SK-N-SH (cell line): Measurements from ENCODE around the gene RPP25. TPM values are rescaled to one million over a fixed set of nuclear protein-coding genes. Genes with fewer than 3 reads are reported as not detected.

Experiments
- CTCF ChIA-PET: fragments of 300-600, 350-600 bp; formaldehyde crosslinking; extraction: SDS; loops from one replicate; lab custom pipeline; 2021; lab: Yijun Ruan, JAX
- POLR2A ChIA-PET: fragments of 350-600 bp; sonication (Branson Sonifier 250); formaldehyde crosslinking; extraction: SDS; loops from one replicate; lab custom pipeline; 2020; ENCODE audit warnings: antibody characterized with exemption, inconsistent platforms; lab: Yijun Ruan, JAX
- DNase-seq: peaks from one replicate; pipeline ENCODE4 v3.0.0; 2012
- H2AFZ ChIP-seq: fragments of 200-600 bp; sonication (generic); 2 replicates; pipeline ENCODE4 v1.8.1; 2016; ENCODE audit warnings: antibody characterized with exemption, mild to moderate bottlenecking, low read depth
- H3F3A ChIP-seq: fragments of 200-600 bp; sonication (generic); replicated peaks from 2 replicates; pipeline ENCODE3; 2016; ENCODE audit warnings: antibody characterized with exemption, mild to moderate bottlenecking; ENCODE audit not compliant: insufficient read depth
- H3K27ac ChIP-seq, 2 experiments: fragments of 200-500 bp in 1 of 2; fragments of 200-600 bp in 1 of 2; sonication (Bioruptor generic) in 1 of 2; sonication (generic), shearing (Covaris generic) in 1 of 2; 2 replicates each; pipeline versions ENCODE4 v1.5.1 to v1.6.1; 2014 to 2016; ENCODE audit warnings: low read depth in 2 of 2, inconsistent platforms in 1 of 2, low read length in 1 of 2, mild to moderate bottlenecking in 1 of 2, mixed read lengths in 1 of 2
- H3K27me3 ChIP-seq: fragments of 200-600 bp; sonication (generic), shearing (Covaris generic); 2 replicates; pipeline ENCODE4 v1.6.1; 2016; ENCODE audit warnings: mixed run types; ENCODE audit not compliant: insufficient read depth
- H3K36me3 ChIP-seq, 2 experiments: fragments of 200-500 bp in 1 of 2; fragments of 200-600 bp in 1 of 2; sonication (Bioruptor generic) in 1 of 2; sonication (generic) in 1 of 2; replicated peaks in 1 of 2; 2 replicates each; pipeline versions ENCODE3 to v1.5.1; 2014 to 2016; ENCODE audit warnings: low read length in 1 of 2, mild to moderate bottlenecking in 1 of 2; ENCODE audit not compliant: insufficient read depth in 2 of 2, control insufficient read depth in 1 of 2
- H3K4me1 ChIP-seq, 2 experiments: fragments of 200-500 bp in 1 of 2; fragments of 200-600 bp in 1 of 2; sonication (Bioruptor generic) in 1 of 2; sonication (generic), shearing (Covaris generic) in 1 of 2; 2 replicates each; pipeline versions ENCODE4 v1.5.1 to v1.6.1; 2014 to 2016; ENCODE audit warnings: low read depth in 1 of 2, low read length in 1 of 2, mixed run types in 1 of 2; ENCODE audit not compliant: insufficient read depth in 2 of 2, control insufficient read depth in 1 of 2
- H3K4me2 ChIP-seq: fragments of 200-600 bp; sonication (generic), shearing (Covaris generic); 2 replicates; pipeline ENCODE4 v1.6.1; 2017; ENCODE audit warnings: mixed run types
- H3K4me3 ChIP-seq, 2 experiments: fragments of 200-500 bp in 1 of 2; fragments of 200-600 bp in 1 of 2; sonication (Bioruptor generic) in 1 of 2; sonication (generic), shearing (Covaris generic) in 1 of 2; 2 replicates each; pipeline versions ENCODE4 v1.5.1 to v1.8.1; 2014 to 2016; ENCODE audit warnings: low read depth in 2 of 2, inconsistent platforms in 1 of 2, low read length in 1 of 2, mild to moderate bottlenecking in 1 of 2, mixed read lengths in 1 of 2, moderate library complexity in 1 of 2
- H3K79me2 ChIP-seq: fragments of 200-600 bp; sonication (generic); 2 replicates; pipeline ENCODE4 v1.8.1; 2017; ENCODE audit warnings: mild to moderate bottlenecking; ENCODE audit not compliant: insufficient read depth
- H3K9ac ChIP-seq: fragments of 200-600 bp; sonication (generic); 2 replicates; pipeline ENCODE4 v1.6.1; 2017; ENCODE audit warnings: mixed run types
- H3K9me2 ChIP-seq: fragments of 200-600 bp; sonication (generic); 2 replicates; pipeline ENCODE4 v1.6.1; 2017; ENCODE audit warnings: mixed run types
- H3K9me3 ChIP-seq: fragments of 200-600 bp; sonication (generic); 2 replicates; pipeline ENCODE4 v1.6.1; 2017; ENCODE audit warnings: mixed run types, mild to moderate bottlenecking, moderate library complexity
- H4K20me1 ChIP-seq: fragments of 200-600 bp; sonication (generic); 2 replicates; pipeline ENCODE4 v1.6.1; 2017; ENCODE audit warnings: mild to moderate bottlenecking, mixed run types; ENCODE audit not compliant: insufficient read depth
- CHD2 ChIP-seq: fragments of 150-350 bp; IDR thresholded peaks from 2 replicates; pipeline ENCODE4 v1.6.1; 2018; ENCODE audit warnings: low read length; ENCODE audit not compliant: partially characterized antibody
- CTCF ChIP-seq: fragments of 200-600 bp; sonication (generic); IDR thresholded peaks from 2 replicates; pipeline ENCODE4 v1.6.1; 2017; ENCODE audit warnings: antibody characterized with exemption, mild to moderate bottlenecking, moderate library complexity
- EP300 ChIP-seq, 2 experiments: IDR thresholded peaks; 2 replicates each; pipeline versions ENCODE4 v1.4.0 to v1.6.1; 2012; ENCODE audit warnings: borderline replicate concordance in 1 of 2, low read depth in 1 of 2, low read length in 1 of 2
- GABPA ChIP-seq: IDR thresholded peaks from 2 replicates; pipeline ENCODE4 v1.4.0; 2012; ENCODE audit warnings: low read depth, mild to moderate bottlenecking
- IRF3 ChIP-seq: fragments of 150-350 bp; IDR thresholded peaks from 2 replicates; pipeline ENCODE4 v1.6.1; 2016; ENCODE audit warnings: mild to moderate bottlenecking, low read depth, low read length
- REST ChIP-seq: IDR thresholded peaks from 2 replicates; pipeline ENCODE4 v1.6.1; 2012; ENCODE audit warnings: mild to moderate bottlenecking, low read depth, low read length, moderate library complexity
- SMC3 ChIP-seq: IDR thresholded peaks from 2 replicates; pipeline ENCODE4 v1.6.1; 2012; ENCODE audit warnings: low read depth, low read length, improper control_type of control experiment
- TCF12 ChIP-seq: IDR thresholded peaks from 2 replicates; pipeline ENCODE4 v1.4.0; 2012
- TEAD4 ChIP-seq: IDR thresholded peaks from 2 replicates; pipeline ENCODE4 v1.4.0; 2012; ENCODE audit warnings: mild to moderate bottlenecking, borderline replicate concordance; ENCODE audit not compliant: insufficient read depth
- USF2 ChIP-seq: fragments of 150-350 bp; IDR thresholded peaks from 2 replicates; pipeline ENCODE4 v1.6.1; 2017; ENCODE audit warnings: antibody characterized with exemption, low read length, low read depth, borderline replicate concordance
- WGBS: methylation state at CpG from one replicate; pipeline ENCODE4 v1.1.6; 2017; ENCODE audit warnings: low lambda C conversion rate; 5-methylcytosine and 5-hydroxymethylcytosine counted together
- polyA plus RNA-seq, 3 experiments: library from polyadenylated mRNA; depleted of rRNA; stranded (reverse); fragments of >200 nt; gene quantifications; 2 replicates each; pipeline ENCODE4 v1.2.3, GENCODE V29; 2012

RPP25 gene
- polyA plus RNA-seq, 1 of the 3 experiments (the other 2 are of a cell fraction): 1.7 TPM

GRCh38 chr15:74960286-74960685, 3.7 kb upstream of the RPP25 start:
- Histone ChIP-seq H3K9me2 (no peaks in the 10 kb centered on the region), H3K79me2 (no peaks in the 10 kb centered on the region), H3K4me1 (peaks cover 7 to 36% of the 10 kb centered on the region in 2 experiments; a peak in 2 of 4 replicates), H4K20me1 (no peaks in the 10 kb centered on the region), H3K27me3 (no peaks in the 10 kb centered on the region; the same call in 1 of the 2 replicates), H2AFZ (no peak overlapping the region), H3K9me3 (no peaks in the 10 kb centered on the region), H3K4me2 (no peak overlapping the region), H3K4me3 (no peak overlapping the region), H3K9ac (no peak overlapping the region), H3K27ac (no peak overlapping the region), H3K36me3 (no peaks in the 10 kb centered on the region), H3F3A (peaks cover 5% of the 10 kb centered on the region)
- CTCF ChIA-PET: interaction anchor here (0.7 to 1.9 kb wide), 5 partner anchors 10 to 179 kb away, joined by 3 to 5 read pairs (median 4); partner anchors contain the start of gene CSK
- POLR2A ChIA-PET: interaction anchor here (1.1 to 1.7 kb wide), 2 partner anchors 34 to 35 kb away, joined by 4 to 5 read pairs; partner anchors contain the start of gene SCAMP5
- TF ChIP-seq TCF12 (no peak), GABPA (no peak), SMC3 (no peak), EP300 (IDR thresholded peaks at IDR 0.05; ENCODE audit: borderline replicate concordance in 1 of 2, low read depth in 1 of 2, low read length in 1 of 2) (no peak), CHD2 (no peak), IRF3 (no peak), REST (no peak), TEAD4 (no peak), CTCF (no peak), USF2 (no peak)
- WGBS: 100% methylated on average over 1 of the region's 1 CpG
- DNase-seq: no peak
